Measurements from ENCODE around the gene SEMA7A.

DNA sequence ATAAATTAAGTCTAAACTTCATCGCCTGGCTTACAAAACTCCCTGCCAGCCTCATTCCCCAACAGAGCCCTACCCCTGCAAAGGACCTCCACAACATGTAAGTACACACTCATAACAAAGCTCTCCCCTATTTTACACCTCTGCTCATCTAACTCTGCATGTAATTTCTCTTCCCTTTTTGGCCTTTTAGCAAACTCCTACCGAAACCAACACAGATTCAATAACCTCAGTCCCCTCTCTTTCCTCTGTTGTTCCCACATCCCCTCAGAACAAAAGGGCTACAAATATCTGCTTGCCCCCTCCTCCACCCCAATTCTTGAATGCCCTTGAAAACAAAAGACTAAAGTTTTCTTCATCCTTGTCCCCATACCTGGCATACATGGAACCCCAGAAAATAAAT, 26.5 kb upstream of the SEMA7A start:
- TF ChIP-seq, protein P1, sequence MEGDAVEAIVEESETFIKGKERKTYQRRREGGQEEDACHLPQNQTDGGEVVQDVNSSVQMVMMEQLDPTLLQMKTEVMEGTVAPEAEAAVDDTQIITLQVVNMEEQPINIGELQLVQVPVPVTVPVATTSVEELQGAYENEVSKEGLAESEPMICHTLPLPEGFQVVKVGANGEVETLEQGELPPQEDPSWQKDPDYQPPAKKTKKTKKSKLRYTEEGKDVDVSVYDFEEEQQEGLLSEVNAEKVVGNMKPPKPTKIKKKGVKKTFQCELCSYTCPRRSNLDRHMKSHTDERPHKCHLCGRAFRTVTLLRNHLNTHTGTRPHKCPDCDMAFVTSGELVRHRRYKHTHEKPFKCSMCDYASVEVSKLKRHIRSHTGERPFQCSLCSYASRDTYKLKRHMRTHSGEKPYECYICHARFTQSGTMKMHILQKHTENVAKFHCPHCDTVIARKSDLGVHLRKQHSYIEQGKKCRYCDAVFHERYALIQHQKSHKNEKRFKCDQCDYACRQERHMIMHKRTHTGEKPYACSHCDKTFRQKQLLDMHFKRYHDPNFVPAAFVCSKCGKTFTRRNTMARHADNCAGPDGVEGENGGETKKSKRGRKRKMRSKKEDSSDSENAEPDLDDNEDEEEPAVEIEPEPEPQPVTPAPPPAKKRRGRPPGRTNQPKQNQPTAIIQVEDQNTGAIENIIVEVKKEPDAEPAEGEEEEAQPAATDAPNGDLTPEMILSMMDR (IDR thresholded peaks at IDR 0.05; ENCODE audit: low read depth, low read length): no peak
- TF ChIP-seq EZH2phosphoT487 (IDR thresholded peaks at IDR 0.05; ENCODE audit: low read depth): no peak

Measured in OCI-LY3 (cell line).